NOMO-1 treated with dmso at 0.1 percent for 144 hours (cell line): ENCODE measurements around the gene ZMYND12.
A peak's percentile ranks its signal among the peaks of the same experiment; 100 is the strongest.
"Not testable (repeated sequence)": the region's sequence is repeated elsewhere in the genome, so short reads cannot be mapped to it uniquely, and the experiment has no call there.

Experiments
- DNase-seq: peaks from one replicate; lab custom pipeline; 2025; ENCODE audit not compliant: unreplicated experiment; lab: John Stamatoyannopoulos, UW

The ZMYND12 gene, protein sequence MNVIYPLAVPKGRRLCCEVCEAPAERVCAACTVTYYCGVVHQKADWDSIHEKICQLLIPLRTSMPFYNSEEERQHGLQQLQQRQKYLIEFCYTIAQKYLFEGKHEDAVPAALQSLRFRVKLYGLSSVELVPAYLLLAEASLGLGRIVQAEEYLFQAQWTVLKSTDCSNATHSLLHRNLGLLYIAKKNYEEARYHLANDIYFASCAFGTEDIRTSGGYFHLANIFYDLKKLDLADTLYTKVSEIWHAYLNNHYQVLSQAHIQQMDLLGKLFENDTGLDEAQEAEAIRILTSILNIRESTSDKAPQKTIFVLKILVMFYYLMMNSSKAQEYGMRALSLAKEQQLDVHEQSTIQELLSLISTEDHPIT

DNA sequence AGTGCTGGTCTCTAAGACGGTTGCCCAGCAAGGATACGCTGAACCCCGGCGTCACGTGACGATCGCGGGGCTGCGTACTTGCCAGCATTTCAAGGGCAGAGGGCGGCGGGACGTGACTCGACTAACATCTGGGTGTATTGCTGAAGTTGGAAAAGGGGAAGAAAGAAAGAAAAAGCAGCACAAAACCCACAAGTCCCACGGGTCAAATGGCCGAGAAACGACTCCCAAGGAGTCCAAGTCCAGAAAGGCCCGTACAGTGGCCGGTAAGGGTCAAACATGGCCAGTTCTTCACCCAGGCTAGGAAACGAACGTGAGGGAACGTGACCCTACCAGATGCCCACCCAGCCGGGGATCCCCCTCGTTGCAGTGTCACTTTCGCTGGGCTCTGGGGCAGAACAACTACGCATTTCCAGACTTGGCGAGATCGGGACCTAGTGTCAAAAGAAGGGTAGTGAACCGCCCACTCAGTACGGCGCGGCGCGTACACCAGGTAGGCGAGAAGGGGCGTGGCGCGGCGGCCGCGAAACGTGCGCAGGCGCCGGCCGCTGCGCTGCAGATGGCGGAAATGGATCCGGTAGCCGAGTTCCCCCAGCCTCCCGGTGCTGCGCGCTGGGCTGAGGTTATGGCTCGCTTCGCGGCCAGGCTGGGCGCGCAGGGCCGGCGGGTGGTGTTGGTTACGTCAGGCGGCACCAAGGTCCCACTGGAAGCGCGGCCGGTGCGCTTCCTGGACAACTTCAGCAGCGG is at the start of gene ZMYND12, which contains the start of gene PPCS:
Gene ZMYND12 (minus strand): TSS at position 13 of the 744 bp plus-strand sequence. CDS start 25 bp downstream, outside the sequence.
Gene PPCS (plus strand): TSS at position 534 of the 744 bp plus-strand sequence. CDS start 23 bp downstream, at position 557.
- DNase-seq = peak; percentile 85

DNA sequence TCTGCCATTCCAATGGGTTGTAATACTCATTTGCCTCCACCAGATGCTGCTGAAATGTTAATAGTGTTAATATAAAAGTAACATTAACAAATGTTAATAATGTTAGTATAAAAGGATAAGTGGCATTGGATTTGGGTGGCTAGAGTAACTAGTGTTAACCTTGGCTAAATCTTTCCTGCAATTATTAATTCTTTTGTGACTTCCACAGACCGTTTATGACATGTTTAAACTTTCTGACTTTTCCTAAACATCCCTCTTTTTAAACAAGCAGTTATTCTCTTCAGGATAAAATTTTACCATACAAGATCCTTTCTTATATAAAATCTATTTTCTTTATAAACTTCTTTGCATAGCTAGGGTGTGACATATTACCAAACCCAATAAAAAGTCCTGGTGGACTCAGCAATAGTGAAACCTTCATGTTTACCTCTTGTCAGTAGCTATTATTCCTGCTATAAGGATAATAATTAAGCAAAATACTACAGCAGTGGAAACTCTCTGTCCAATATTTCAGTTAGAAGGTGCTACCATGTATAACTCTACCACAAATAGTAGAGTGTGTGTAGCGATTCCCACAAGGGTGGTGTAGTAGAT is 48.8 kb upstream of the ZMYND12 start:
- DNase-seq = no peak

DNA sequence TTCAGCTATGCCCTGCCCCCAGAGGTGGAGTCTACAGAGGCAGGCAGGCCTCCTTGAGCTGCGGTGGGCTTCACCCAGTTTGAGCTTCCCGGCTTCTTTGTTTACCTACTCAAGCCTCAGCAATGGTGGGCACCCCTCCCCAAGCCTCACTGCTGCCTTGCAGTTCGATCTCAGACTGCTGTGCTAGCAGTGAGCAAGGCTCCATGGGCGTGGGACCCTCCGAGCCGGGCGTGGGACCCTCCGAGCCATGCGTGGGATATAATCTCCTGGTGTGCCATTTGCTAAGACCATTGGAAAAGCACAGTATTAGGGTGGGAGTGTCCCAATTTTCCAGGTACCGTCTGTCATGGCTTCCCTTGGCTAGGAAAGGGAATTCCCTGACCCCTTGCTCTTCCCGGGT is 46.2 kb upstream of the ZMYND12 start:
- DNase-seq = not testable (repeated sequence)

DNA sequence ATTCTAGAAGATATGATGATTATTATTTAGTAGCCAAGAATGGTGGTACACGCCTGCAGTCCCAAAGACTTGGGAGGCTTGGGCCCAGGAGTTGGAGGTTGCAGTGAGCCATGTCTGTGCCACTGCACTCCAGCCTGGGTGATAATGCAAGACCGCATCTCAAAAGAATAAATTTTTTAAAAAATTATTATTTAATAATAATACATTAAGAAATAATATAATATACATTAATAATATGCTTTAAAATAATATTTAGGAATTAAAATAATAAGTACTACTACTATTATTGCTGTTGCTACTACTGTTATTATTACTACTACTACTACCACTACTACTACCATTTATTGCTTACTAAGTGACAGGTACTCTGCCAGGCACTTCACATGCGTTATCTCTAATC is 34.4 kb upstream of the ZMYND12 start:
- DNase-seq = no peak

DNA sequence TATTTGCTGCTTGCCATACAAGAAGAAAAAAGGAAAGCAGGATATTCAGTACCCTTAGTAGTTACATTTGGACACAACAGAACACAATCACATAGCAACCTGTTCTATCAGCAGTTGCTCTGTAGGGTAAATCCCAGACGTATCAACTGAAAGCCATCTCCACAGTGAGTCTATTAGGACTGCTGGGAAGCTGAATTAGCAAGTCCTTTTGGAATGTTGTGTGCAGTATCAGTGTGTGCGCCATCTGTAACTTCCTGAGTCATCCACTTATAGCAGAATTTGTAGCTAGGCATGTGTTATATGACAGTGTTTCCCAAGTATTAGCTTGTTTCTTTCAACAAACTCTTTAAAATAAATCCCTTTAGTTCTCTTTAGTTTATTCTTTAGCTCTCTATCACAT is 28.6 kb upstream of the ZMYND12 start:
- no peak for DNase-seq

DNA sequence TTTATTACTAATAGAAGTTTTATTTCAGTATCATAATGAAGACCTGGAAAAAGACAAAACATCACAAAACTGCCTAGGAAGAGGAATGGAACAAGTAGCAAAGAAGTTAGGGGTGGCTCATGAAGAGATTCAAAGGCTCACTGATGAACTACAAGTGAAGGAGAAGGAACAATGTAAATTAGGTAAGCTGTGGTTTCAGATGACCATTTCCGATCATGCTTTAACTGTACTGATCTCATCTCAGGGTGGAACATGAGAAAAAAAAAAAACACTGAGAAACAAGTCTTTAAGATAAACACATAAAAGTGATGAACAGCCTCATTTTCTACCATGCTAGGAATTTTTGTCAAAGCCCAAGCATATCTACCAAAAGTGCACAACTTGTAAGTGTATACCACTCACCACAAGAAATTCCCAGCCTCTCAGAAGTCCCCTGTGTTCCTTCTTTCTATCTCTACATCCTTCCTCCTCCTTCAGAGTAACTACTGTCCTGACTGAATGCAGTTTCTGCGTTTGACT is 26.9 kb upstream of the ZMYND12 start:
- no peak for DNase-seq

DNA sequence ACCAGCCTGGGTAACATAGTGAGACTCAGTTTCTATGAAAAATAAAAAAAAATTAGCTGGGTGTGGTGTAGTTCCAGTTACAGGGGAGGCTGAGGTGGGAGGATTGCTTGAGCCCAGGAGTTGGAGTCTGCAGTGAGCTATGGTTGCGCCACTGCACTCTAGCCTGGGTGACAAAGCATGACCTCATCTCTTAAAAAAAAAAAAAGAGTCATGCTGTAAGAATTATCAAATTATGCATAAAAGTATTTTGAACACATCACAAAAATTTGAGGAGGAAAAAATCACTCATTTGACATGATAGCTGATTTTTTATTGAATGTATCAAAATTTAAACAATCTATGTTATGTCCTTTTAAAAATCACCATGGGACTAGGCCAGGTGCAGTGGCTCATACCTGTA is 25.1 kb upstream of the ZMYND12 start:
- no peak for DNase-seq

DNA sequence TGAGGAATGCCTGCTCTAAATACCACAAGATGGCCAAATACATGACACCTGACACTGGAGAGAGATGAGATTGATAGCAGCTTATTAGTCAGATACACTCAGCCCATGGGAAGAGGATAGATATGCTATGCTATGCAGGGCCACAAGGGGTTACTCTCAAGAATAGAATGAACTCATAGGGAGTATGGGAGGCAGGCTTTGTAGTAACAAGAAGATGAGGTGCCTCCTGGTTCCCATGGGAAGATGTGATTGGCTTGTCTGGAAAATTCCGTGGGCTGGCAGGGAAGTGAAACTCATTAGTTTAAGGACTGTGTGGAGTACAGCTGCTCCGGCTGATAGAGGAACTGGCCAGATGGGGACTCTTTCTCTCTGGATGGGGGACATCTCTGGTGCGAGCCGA is 23.8 kb upstream of the ZMYND12 start:
- DNase-seq = no peak

DNA sequence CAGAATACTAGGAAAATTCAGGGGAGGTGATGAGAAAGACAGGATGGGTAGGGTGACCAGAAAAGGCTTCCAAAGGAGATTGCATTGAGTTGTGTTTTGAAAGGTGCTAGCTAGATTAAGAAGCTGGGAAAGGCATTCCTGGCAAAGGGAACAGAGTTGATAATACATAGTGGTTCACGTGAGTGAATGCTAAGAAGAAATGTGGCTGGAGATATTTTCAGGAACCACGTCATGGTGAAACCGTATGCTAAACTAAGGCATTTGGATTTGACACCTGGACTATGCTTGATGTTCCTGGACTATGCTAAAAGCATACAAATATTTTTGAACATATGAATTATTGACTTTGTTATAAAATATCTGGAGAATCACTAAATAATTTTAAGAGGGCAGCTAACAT is 22.0 kb upstream of the ZMYND12 start:
- DNase-seq = no peak

DNA sequence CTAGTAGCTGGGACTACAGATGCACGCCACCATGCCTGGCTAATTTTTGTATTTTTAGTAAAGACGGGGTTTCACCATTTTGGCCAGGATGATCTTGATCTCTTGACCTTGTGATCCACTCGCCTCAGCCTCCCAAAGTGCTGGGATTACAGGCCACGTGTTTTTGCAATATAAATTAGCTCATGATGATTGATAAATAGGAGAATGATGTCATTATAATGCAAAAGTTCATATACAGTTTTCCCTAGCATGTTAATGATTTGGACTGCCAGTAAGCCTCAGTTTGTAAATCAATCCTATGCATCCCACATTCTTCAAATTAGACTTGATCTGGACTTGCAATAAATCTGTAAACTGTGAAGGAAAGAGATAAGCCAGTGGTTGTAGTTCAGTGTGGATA is 21.5 kb upstream of the ZMYND12 start:
- not testable (repeated sequence) for DNase-seq

DNA sequence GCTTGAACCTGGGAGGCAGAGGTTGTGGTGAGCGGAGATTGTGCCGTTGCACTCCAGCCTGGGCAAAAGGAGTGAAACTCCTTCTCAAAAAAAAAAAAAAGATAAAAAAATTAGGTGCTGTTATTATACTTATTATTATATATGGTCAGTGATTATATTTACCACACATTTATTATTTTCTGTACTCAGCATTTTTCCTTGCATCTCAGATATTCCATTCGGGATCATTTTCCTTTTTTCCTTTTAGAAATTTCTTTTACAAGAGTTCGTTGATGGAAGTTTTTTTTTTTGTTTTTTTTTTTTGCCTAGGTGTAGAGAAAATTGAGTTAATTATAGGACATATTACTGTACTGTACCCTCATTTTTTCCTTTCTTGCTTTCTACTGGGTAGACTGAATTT is 20.8 kb upstream of the ZMYND12 start:
- DNase-seq = no peak

DNA sequence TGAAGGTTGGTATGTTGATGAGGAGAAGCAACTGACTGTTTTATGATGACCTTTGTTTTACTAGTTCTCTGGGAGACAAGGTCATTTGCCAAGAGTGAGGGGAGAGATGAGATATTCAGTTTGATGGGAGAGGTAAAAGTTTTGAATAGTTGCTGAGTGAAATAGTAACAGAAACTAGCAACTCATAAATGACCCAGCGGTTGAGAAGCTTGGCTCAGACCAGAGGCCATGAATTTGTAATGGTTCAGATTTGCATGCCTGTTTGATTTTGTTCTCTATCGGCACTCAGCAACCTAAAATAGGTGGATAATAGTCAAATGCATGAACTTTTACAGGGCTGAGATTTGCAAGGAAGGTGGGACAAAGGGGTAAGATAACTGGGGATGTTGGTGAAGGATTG is 13.9 kb upstream of the ZMYND12 start:
- DNase-seq = no peak

DNA sequence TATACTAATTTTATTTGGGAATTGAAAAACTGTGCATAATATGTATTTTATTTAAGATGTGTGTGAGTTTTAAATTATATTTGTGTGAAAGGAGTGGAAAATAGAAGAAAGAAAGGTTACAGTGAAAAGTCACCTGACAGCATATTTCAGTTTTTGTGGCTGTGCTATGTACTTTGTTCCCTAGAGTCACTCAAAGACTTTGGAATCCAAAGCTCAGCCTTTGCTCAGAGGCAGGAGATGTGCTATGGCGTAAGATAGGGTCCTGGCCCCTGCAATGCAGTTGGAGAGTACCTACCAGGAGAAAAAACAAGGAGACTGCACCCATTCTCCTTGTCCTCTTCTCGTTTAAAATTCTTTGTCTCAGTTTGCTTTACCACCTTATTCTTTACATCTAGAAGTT is 10.2 kb upstream of the ZMYND12 start:
- no peak for DNase-seq

DNA sequence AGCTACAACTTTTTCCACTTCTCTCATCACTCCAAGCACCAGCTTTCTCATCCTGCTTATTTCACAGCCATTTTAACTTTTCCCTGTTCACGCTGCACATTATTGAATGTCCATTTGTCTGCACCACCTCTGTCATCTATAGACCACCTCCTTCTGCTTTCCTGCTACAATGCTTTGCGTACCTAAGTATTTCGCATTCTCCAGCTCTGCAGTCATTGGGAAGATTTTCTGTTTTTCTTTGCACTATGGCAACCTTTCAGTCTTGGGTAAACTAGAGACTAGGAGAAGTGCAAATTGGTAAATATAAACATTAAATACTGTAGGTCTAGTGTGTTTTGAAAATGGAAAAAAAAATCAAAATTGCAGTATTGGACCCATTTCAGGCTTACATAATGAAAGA is 8.1 kb upstream of the ZMYND12 start:
- DNase-seq = no peak

DNA sequence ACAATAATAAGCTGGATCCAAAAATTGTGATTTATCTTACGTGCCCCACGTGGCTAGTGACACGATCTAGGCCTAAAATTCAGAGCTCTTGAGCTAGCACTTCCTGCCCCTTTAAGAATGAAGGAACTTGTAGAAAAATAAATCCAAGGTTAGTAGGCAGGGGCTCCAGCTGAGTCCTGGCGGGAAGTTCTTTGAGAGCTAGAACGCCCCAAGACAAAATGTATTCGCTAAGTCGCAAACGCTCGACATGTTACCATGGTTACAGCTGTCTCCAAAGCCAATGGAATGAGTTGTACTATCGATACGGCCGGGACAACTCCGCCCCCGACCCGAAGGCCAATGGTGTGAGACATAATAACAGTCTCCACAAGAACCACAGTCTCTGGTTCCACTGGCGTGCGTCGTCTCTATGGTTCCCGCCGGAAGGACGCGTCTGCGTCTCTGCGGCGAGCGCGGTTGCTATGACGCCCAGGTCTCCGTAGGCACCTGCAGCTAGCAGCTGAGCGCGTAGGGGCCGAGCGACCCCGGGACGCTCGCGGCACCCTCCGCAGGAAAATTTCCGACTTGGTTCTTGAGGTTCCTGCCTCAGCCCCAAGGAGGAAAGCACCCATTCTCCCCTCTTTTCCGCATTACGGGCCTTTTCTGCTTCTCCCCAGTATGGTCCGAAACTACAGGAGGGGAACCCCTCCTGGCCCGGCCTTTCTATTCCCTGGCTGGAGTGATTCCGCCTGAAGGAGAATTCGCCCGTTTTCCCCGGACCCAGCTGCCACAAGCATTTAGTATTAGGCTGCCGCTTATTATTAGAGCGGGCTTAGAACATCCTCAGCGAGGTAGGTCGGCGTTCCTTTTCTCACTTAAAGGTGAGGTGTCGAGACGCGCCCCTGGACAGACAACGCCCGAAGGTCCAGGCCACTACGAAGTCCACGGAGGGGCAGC is 7.3 kb upstream of the ZMYND12 start, which contains the start of gene CCDC30:
Gene CCDC30 (plus strand): TSS at position 459 of the 936 bp plus-strand sequence. CDS start 17,266 bp downstream, outside the sequence.
- DNase-seq = peak; percentile 80

DNA sequence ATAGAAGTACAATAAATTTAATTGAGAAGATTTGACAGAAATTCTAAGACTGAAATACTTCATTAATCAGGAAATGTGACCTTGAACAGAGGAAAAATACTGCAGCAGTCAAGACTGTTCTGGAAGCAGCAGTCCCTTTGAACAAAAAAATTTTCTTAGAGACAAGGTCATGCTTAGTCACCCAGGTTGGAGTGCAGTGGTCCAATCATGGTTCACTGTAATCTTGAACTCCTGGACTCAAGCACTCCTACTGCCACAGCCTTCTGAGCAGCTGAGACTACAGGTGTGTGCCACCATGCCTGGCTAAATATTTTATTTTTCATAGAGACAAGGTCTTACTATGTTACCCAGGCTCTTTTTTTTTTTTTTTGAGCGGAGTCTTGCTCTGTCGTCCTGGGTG is 5.4 kb upstream of the ZMYND12 start:
- no peak for DNase-seq

DNA sequence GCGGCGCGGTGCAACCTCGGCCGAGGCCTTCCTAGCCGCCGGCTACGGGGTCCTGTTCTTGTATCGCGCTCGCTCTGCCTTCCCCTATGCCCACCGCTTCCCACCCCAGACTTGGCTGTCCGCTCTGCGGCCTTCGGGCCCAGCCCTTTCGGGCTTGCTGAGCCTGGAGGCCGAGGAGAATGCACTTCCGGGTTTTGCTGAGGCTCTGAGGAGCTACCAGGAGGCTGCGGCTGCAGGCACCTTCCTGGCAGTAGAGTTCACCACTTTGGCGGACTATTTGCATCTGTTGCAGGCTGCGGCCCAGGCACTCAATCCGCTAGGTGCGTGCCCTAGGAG is 900 bp upstream of the ZMYND12 start:
- DNase-seq = peak; percentile 73

DNA sequence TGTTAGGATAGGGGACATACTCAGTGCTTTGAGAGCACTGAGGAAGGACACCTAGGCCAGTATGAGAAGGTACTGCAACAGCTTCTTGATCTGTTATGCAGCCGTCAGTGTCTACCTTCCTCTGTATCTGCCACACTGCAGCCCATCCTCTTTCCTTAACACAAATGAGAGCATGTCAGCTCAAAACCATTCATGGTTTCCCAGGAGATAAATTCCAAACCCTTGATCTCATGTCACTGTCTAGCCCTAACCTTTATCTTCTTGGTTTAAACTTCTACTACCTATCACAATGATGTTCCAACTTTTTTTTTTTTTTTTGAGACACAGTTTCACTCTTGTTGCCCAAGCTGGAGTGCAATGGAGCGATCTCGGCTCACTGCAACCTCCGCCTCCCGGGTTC is 1.4 kb downstream of the ZMYND12 start:
- DNase-seq = no peak

DNA sequence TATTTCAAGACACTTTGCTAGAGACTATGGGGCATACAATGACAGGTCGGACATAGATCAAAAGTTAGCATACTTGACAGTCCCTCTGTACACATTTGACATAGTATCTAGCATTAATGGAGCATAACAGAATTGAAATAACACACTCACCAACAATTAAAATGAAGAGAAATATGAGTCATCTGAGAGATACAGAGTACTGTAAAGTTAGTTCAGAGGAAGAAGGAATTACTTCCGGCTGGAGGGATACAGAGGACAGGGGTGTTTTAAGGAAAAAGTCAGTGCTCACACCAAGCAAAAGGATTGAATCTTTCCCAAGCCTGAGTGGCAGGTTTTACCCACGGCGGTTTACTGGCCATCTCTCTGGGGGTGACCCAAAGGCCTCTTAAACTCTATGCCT is 2.4 kb downstream of the ZMYND12 start:
- DNase-seq = no peak

DNA sequence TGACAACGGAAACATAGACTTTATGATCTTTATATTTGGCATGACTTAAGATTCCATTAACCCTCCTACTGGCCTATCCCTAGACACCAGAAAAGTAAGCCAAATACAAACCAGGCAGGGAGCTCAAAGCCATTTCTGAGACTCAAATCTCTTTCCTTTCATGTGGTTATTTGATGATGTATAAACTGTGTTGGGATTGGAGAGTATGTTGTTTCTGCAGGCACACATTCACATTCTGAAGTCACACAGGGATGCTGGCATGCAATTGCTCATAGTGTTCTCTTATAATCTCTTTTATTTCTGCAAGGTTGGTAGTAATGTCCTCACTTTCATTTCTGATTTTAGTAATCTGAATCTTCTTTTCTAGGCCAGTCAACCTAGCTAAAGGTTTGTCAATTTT is 5.8 kb downstream of the ZMYND12 start:
- no peak for DNase-seq

DNA sequence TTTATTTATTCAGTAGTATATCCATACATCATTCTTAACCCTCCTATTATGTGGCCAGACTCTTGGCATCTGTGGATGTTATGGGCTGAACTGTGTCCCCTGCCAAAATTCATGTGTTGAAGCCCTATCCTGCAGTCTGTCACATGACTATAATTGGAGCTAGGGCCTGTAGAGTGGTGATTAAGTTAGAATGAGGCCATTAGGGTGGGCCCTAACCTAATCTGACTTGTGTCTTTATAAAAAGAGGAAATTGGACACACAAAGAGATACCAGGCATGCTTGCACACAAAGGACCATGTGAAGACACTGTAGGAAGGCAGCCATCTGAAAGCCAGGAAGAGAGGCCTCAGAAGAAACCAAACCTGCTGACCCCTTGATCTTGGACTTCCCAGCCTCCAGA is 6.6 kb downstream of the ZMYND12 start:
- DNase-seq = no peak
